ENCODE data around the gene PHLPP2. TPM values are rescaled to one million over a fixed set of nuclear protein-coding genes. Genes with fewer than 3 reads are reported as not detected.
"Not testable (repeated sequence)": the region's sequence is repeated elsewhere in the genome, so short reads cannot be mapped to it uniquely, and the experiment has no call there.

The PHLPP2 gene
- total and polyA plus RNA-seq, 12 donors = 2.8 to 11.3 (median 7.7) TPM

DNA sequence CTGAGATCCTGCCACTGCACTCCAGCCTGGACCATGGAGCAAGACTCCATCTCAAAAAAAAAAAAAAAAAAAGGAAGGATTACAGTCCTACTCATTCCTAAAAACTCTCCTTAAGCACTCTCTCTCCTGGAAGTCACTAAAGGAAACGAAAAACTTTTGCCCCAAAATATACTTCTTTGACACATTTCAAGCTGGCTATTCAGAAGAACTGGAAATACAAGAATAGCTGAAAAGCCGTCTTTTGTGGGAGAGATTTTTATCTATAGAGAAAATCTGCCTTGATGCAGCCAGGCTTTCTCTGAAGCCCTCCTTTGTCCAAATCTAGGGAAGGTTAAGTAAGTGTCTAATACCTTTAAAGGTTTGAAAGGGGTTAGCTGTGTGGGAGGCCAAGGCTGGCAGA, 115.4 kb downstream of the PHLPP2 start:
- intact Hi-C loops (cut with DNase I) = no loop called here
- no peak for TF ChIP-seq POLR2A (IDR thresholded peaks at IDR 0.05)
- TF ChIP-seq, protein P1, sequence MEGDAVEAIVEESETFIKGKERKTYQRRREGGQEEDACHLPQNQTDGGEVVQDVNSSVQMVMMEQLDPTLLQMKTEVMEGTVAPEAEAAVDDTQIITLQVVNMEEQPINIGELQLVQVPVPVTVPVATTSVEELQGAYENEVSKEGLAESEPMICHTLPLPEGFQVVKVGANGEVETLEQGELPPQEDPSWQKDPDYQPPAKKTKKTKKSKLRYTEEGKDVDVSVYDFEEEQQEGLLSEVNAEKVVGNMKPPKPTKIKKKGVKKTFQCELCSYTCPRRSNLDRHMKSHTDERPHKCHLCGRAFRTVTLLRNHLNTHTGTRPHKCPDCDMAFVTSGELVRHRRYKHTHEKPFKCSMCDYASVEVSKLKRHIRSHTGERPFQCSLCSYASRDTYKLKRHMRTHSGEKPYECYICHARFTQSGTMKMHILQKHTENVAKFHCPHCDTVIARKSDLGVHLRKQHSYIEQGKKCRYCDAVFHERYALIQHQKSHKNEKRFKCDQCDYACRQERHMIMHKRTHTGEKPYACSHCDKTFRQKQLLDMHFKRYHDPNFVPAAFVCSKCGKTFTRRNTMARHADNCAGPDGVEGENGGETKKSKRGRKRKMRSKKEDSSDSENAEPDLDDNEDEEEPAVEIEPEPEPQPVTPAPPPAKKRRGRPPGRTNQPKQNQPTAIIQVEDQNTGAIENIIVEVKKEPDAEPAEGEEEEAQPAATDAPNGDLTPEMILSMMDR (IDR thresholded peaks at IDR 0.05) = no peak
- Histone ChIP-seq H3K27ac (no peak overlapping the region), H3K36me3 (replicated peaks in 1 of 2) (no peaks in the 10 kb centered on the region), H3K9me3 (replicated peaks in 1 of 3) (no peaks in the 10 kb centered on the region), H3K27me3 (peaks cover 4% of the 10 kb centered on the region), H3K4me3 (no peak overlapping the region), H3K4me1 (replicated peaks in 1 of 2) (peaks cover 0 to 5% of the 10 kb centered on the region in 2 donors)
- WGBS, 4 donors = 42 to 62% (median 56%) methylated on average over 2 of the region's 2 CpGs
- no peak for DNase-seq

DNA sequence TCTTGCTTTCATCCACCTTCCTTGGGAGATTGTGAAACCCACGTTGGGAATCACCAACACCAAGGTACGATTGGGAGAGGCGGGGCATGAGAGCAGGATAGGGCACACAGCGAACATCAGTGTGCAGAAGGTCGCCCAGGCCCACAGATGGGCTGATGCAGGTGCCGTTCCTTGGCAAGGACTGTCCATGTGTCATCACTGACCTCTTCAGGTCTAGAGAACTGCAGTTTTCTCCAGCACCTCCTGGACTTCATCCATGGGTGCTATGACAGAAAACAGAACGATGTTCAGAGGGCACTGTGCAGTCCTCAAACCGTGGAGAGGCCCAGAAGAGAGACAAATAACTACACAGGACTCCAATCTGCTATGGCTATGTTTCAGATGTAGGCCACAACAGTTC, 123.7 kb downstream of the PHLPP2 start:
- Histone ChIP-seq H3K27me3 (no peaks in the 10 kb centered on the region), H3K9me3 (replicated peaks in 1 of 3) (no peaks in the 10 kb centered on the region), H3K36me3 (replicated peaks in 1 of 2) (no peaks in the 10 kb centered on the region), H3K4me3 (no peak overlapping the region), H3K27ac (no peak overlapping the region), H3K4me1 (replicated peaks in 1 of 2) (no peaks in the 10 kb centered on the region)
- no peak for DNase-seq
- WGBS, 4 donors = 65 to 77% (median 71%) methylated on average over 8 of the region's 8 CpGs
- TF ChIP-seq POLR2A (IDR thresholded peaks at IDR 0.05) = no peak
- TF ChIP-seq, protein P1 (IDR thresholded peaks at IDR 0.05) = no peak
- intact Hi-C loops (cut with DNase I) = no loop called here

DNA sequence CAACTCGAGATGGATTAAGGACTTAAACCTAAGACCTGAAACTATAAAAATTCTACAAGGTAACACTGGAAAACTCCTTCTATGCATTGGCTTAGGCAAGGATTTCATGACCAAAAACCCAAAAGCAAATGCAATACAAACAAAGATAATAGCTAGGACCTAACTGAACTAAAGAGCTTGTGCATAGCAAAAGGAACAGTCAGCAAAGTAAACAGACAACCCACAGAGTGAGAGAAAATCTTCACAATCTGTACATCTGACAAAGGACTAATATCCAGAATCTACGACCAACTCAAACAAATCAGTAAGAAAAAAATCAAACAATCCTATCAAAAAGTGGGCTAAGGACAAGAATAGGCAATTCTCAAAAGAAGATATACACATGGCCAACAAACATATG, 126.1 kb downstream of the PHLPP2 start:
- H3K27me3 ChIP-seq; H3K4me1 ChIP-seq (replicated peaks in 1 of 2); H3K9me3 ChIP-seq (replicated peaks in 1 of 3); intact Hi-C loops (cut with DNase I); H3K4me3 ChIP-seq; H3K36me3 ChIP-seq (replicated peaks in 1 of 2); H3K27ac ChIP-seq; DNase-seq: not testable (repeated sequence)
- 48 to 53% (median 50%) methylated on average over 2 of the region's 2 CpGs for WGBS, 4 donors

DNA sequence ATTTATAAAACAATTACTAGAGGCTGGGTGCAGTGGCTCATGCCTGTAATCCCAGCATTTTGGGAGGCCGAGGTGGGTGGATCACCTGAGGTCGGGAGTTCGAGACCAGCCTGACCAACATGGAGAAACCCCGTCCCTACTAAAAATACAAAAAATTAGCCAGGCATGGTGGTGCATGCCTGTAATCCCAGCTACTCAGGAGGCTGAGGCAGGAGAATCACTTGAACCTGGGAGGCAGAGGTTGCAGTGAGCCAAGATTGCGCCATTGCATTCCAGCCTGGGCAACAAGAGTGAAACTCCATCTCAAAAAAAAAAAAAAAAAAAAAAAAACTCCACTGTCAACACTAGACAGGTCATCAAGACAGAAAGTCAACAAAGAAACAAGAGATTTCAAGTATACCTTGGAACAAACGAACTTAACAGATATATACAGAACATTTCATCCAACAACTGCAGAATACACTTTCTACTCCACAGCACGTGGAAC, 129.1 kb downstream of the PHLPP2 start:
- DNase-seq; H3K36me3 ChIP-seq (replicated peaks in 1 of 2); H3K4me3 ChIP-seq; intact Hi-C loops (cut with DNase I); H3K27me3 ChIP-seq; H3K27ac ChIP-seq; H3K4me1 ChIP-seq (replicated peaks in 1 of 2); H3K9me3 ChIP-seq (replicated peaks in 1 of 3): not testable (repeated sequence)
- WGBS, 4 donors = 75 to 88% (median 84%) methylated on average over 5 to 7 of the region's 7 CpGs

Small RNA genes lying within 50 kb of the gene (small RNA-seq; reads per million reads assigned to genes)
- gene RNU6-208P = 0 reads per million in 2 donors
- 0 reads per million in 2 donors for gene SNORA70D
- 7,654 to 18,451 reads per million in 2 donors for gene SNORD71

Other genes starting within 250 kb of the PHLPP2 start
- gene ZNF19, start 235.4 kb downstream of the PHLPP2 start, total RNA-seq = 10 to 100 TPM in 1 of 9 donors, 1 to 10 TPM in 7, under 1 TPM in 1; 0.24 to 10.4 (median 6.8) TPM
- 1 to 10 TPM; 2.6 to 4.2 (median 3.9) TPM for gene ZNF19, start 235.4 kb downstream of the PHLPP2 start, polyA plus RNA-seq
- 1 to 10 TPM in 8 of 9 donors, under 1 TPM in 1; 0.83 to 7.6 (median 2.5) TPM for gene CHST4, start 198.3 kb downstream of the PHLPP2 start, total RNA-seq
- 1 to 10 TPM in 1 of 3 donors, under 1 TPM in 2; 0.47 to 1.9 (median 0.64) TPM for gene CHST4, start 198.3 kb downstream of the PHLPP2 start, polyA plus RNA-seq
- gene TAT, start 147.6 kb downstream of the PHLPP2 start, total RNA-seq = 1 to 10 TPM in 2 of 9 donors, under 1 TPM in 3, not detected in 4; 0.06 to 1.3 (median 0.21) TPM
- gene TAT, start 147.6 kb downstream of the PHLPP2 start, polyA plus RNA-seq = under 1 TPM; 0.03 to 0.81 (median 0.08) TPM
- under 1 TPM in 4 of 9 donors, not detected in 5; 0.14 to 0.27 (median 0.19) TPM for gene MARVELD3, start 98.5 kb downstream of the PHLPP2 start, total RNA-seq
- gene MARVELD3, start 98.5 kb downstream of the PHLPP2 start, polyA plus RNA-seq = under 1 TPM in 2 of 3 donors, not detected in 1; 0.07 to 0.16 TPM
- 100 to 1,000 TPM in 3 of 9 donors, 10 to 100 TPM in 6; 63.8 to 132 (median 88.7) TPM for gene AP1G1, start 84.1 kb upstream of the PHLPP2 start, total RNA-seq
- gene AP1G1, start 84.1 kb upstream of the PHLPP2 start, polyA plus RNA-seq = 10 to 100 TPM; 22.8 to 83.3 (median 26.9) TPM
- gene ATXN1L, start 121.3 kb upstream of the PHLPP2 start, total RNA-seq = 10 to 100 TPM; 12.8 to 27.1 (median 20.0) TPM
- gene ATXN1L, start 121.3 kb upstream of the PHLPP2 start, polyA plus RNA-seq = 10 to 100 TPM in 1 of 3 donors, 1 to 10 TPM in 2; 4.9 to 14.5 (median 6.7) TPM
- 1 to 10 TPM; 5.9 to 9.4 (median 6.7) TPM for gene ZNF821, start 159.5 kb upstream of the PHLPP2 start, total RNA-seq
- gene ZNF821, start 159.5 kb upstream of the PHLPP2 start, polyA plus RNA-seq = 10 to 100 TPM in 1 of 3 donors, 1 to 10 TPM in 2; 4.6 to 13.1 (median 7.7) TPM
- 100 to 1,000 TPM; 138 to 213 (median 196) TPM for gene IST1, start 170.8 kb upstream of the PHLPP2 start, total RNA-seq
- gene IST1, start 170.8 kb upstream of the PHLPP2 start, polyA plus RNA-seq = 100 to 1,000 TPM; 125 to 188 (median 146) TPM